MM.1S (cell line): ENCODE results near the gene RSPH1.

Source experiments
- DNase-seq: peaks from one replicate; pipeline ENCODE4 v3.0.0-alpha.2; 2015
- H2AFZ ChIP-seq: fragments of 300-600 bp; sonication (generic); 2 replicates; pipeline ENCODE4 v1.6.0; 2016; ENCODE audit warnings: antibody characterized with exemption, low read length
- H3F3A ChIP-seq: fragments of 300-600 bp; sonication (generic); 2 replicates; pipeline ENCODE4 v1.6.1; 2016; ENCODE audit warnings: mild to moderate bottlenecking, antibody characterized with exemption, low read length, moderate library complexity, mixed read lengths; ENCODE audit not compliant: insufficient read depth
- H3K27ac ChIP-seq: fragments of 300-600 bp; sonication (generic); 2 replicates; pipeline ENCODE4 v1.5.1; 2016; ENCODE audit warnings: mild to moderate bottlenecking, low read length
- H3K27me3 ChIP-seq: fragments of 300-600 bp; sonication (generic); replicated peaks from 2 replicates; pipeline ENCODE4 v1.6.0; 2016; ENCODE audit warnings: low read length; ENCODE audit not compliant: insufficient read depth
- H3K36me3 ChIP-seq: fragments of 300-600 bp; sonication (generic); replicated peaks from 2 replicates; pipeline ENCODE4 v1.6.1; 2016; ENCODE audit warnings: mild to moderate bottlenecking, low read length, mixed read lengths; ENCODE audit not compliant: insufficient read depth
- H3K4me1 ChIP-seq: fragments of 300-600 bp; sonication (generic); 2 replicates; pipeline ENCODE4 v1.6.1; 2016; ENCODE audit warnings: low read length, mixed read lengths
- H3K4me2 ChIP-seq: fragments of 300-600 bp; sonication (generic); 2 replicates; pipeline ENCODE4 v1.6.0; 2016; ENCODE audit warnings: low read depth, low read length
- H3K4me3 ChIP-seq: fragments of 300-600 bp; sonication (generic); 2 replicates; pipeline ENCODE4 v1.5.1; 2016; ENCODE audit warnings: low read length, mixed read lengths
- H3K79me2 ChIP-seq: fragments of 300-600 bp; sonication (generic); 2 replicates; pipeline ENCODE4 v1.6.1; 2016; ENCODE audit warnings: mixed run types, low read length, mixed read lengths
- H3K9ac ChIP-seq: fragments of 300-600 bp; sonication (generic); 2 replicates; pipeline ENCODE4 v1.6.1; 2016; ENCODE audit warnings: low read length, mixed read lengths
- H3K9me2 ChIP-seq: fragments of 300-600 bp; sonication (generic); replicated peaks from 2 replicates; pipeline ENCODE4 v1.6.1; 2016; ENCODE audit warnings: mild to moderate bottlenecking, low read length, mixed read lengths; ENCODE audit not compliant: insufficient read depth
- H3K9me3 ChIP-seq: fragments of 300-600 bp; sonication (generic); replicated peaks from 2 replicates; pipeline ENCODE4 v1.6.1; 2016; ENCODE audit warnings: mild to moderate bottlenecking, low read length, mixed read lengths; ENCODE audit not compliant: insufficient read depth
- H4K20me1 ChIP-seq: fragments of 300-600 bp; sonication (generic); 2 replicates; pipeline ENCODE4 v1.6.1; 2016; ENCODE audit warnings: mild to moderate bottlenecking, low read length, moderate library complexity, mixed read lengths; ENCODE audit not compliant: insufficient read depth
- EZH2 ChIP-seq: fragments of 300-600 bp; sonication (generic); optimal IDR thresholded peaks from 2 replicates; pipeline ENCODE3; 2017; ENCODE audit warnings: low read depth, mild to moderate bottlenecking, antibody characterized with exemption, low read length, mixed read lengths
- EZH2phosphoT487 ChIP-seq: fragments of 300-600 bp; sonication (generic); IDR thresholded peaks from 2 replicates; pipeline ENCODE4 v1.6.1; 2018; ENCODE audit warnings: antibody characterized with exemption, low read length
- TF ChIP-seq, protein P1 (sequence below): fragments of 300-600 bp; sonication (generic); IDR thresholded peaks from 2 replicates; pipeline ENCODE4 v1.5.1; 2016; ENCODE audit warnings: antibody characterized with exemption, low read length, mixed read lengths

RSPH1 gene

DNA sequence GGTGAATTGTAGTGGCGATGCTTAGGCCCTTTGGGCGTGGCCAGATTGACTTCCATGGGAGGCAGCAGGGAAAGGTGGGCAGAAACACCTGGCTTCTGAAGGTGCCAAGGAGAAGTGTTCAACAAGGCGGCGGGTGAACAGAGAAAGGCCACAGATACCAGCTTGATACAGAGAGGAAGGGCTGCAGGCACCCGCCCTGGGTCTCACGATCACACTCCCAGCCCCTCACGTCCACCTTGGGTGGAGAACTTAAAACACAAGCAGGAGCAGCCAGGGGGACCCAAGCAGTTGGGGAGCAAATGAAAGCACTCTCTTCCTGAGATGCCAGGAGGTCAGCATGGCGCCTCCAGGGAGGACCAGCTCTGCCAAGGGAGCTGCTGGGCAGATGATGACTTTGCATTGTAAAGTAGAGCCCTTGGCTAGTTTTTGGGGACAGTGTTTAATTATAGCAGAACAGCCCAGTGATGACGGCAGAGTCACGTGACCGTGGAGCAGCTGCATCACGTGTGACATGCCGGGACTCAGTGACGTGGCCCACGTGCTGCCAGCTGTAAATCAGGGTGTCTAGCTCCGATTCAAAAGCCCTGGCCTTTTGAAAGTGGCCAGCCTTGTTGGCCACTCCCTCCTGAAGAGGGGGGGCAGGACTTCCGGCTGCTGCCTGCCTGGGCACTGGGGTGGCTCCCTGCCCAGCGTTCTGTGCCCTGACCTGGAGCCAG is 36.6 kb upstream of the RSPH1 start:
- Histone ChIP-seq H3K79me2 (no peaks in the 10 kb centered on the region), H3K4me3 (no peak overlapping the region), H3K9me2 (no peaks in the 10 kb centered on the region), H3F3A (peaks cover 14% of the 10 kb centered on the region), H3K27ac (no peak overlapping the region), H3K4me1 (peaks cover 11% of the 10 kb centered on the region; the same call in 1 of the 2 replicates), H3K9me3 (no peaks in the 10 kb centered on the region), H4K20me1 (no peaks in the 10 kb centered on the region), H3K4me2 (no peak overlapping the region), H3K27me3 (peaks cover 66% of the 10 kb centered on the region), H2AFZ (no peak overlapping the region), H3K36me3 (no peaks in the 10 kb centered on the region), H3K9ac (no peak overlapping the region)
- no peak for DNase-seq
- no peak for TF ChIP-seq EZH2phosphoT487
- TF ChIP-seq, protein P1, sequence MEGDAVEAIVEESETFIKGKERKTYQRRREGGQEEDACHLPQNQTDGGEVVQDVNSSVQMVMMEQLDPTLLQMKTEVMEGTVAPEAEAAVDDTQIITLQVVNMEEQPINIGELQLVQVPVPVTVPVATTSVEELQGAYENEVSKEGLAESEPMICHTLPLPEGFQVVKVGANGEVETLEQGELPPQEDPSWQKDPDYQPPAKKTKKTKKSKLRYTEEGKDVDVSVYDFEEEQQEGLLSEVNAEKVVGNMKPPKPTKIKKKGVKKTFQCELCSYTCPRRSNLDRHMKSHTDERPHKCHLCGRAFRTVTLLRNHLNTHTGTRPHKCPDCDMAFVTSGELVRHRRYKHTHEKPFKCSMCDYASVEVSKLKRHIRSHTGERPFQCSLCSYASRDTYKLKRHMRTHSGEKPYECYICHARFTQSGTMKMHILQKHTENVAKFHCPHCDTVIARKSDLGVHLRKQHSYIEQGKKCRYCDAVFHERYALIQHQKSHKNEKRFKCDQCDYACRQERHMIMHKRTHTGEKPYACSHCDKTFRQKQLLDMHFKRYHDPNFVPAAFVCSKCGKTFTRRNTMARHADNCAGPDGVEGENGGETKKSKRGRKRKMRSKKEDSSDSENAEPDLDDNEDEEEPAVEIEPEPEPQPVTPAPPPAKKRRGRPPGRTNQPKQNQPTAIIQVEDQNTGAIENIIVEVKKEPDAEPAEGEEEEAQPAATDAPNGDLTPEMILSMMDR, result no peak
- TF ChIP-seq EZH2, result no peak

DNA sequence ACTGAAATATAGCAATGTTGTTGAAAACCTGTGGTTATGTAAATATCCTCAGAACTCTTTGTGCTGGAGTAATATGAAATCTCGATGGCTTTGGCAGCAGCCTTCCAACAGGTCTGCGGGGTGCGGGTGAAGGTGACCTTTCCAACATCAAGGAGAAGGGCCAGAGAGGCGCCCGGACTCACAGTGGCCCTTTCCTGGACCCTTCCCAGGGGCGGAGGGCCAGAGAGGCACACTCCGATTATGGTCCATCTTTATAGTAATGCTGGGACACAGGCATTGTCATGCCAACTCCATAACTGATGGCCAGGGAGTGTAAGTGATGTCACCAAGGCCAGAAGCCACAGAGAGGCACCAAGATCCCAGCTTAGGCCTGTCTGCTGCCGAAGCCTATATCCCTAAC is 35.7 kb upstream of the RSPH1 start:
- H3K9ac ChIP-seq, result no peak overlapping the region
- no peaks in the 10 kb centered on the region for H4K20me1 ChIP-seq
- no peak overlapping the region for H3K4me3 ChIP-seq
- H3K4me2 ChIP-seq, result no peak overlapping the region
- no peak overlapping the region for H2AFZ ChIP-seq
- no peaks in the 10 kb centered on the region for H3K9me2 ChIP-seq
- H3F3A ChIP-seq, result peaks cover 22% of the 10 kb centered on the region
- no peak for TF ChIP-seq EZH2
- TF ChIP-seq, protein P1, result no peak
- no peak for TF ChIP-seq EZH2phosphoT487
- DNase-seq, result no peak
- no peaks in the 10 kb centered on the region for H3K36me3 ChIP-seq
- no peak overlapping the region for H3K27ac ChIP-seq
- no peaks in the 10 kb centered on the region for H3K79me2 ChIP-seq
- H3K4me1 ChIP-seq, result peaks cover 20% of the 10 kb centered on the region
- H3K27me3 ChIP-seq, result peaks cover 63% of the 10 kb centered on the region
- H3K9me3 ChIP-seq, result no peaks in the 10 kb centered on the region

DNA sequence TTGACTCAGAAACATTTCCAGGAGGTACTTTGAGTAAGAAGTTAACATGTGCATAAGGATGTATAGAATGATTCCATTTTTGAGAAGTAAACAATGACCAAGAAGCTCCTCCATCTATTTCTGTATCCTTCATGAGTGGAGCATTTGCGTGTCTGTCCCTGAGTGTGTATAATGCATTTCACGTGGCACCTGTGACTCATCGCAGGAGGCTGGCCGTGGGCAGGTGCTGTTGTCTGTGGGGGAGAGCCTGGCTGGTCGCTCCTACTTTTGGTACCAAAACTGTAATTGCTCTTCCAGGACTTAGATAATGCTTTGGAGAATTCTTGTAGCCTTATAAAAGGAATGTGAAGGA is 34.1 kb upstream of the RSPH1 start:
- no peak overlapping the region for H3K4me2 ChIP-seq
- no peaks in the 10 kb centered on the region for H3K79me2 ChIP-seq
- no peaks in the 10 kb centered on the region for H3K9me3 ChIP-seq
- no peak overlapping the region for H2AFZ ChIP-seq
- no peaks in the 10 kb centered on the region for H4K20me1 ChIP-seq
- no peaks in the 10 kb centered on the region for H3K9me2 ChIP-seq
- H3K4me1 ChIP-seq, result peaks cover 36% of the 10 kb centered on the region
- no peaks in the 10 kb centered on the region for H3K36me3 ChIP-seq
- H3K27me3 ChIP-seq, result peaks cover 54% of the 10 kb centered on the region
- no peak overlapping the region for H3K27ac ChIP-seq
- no peak overlapping the region for H3K9ac ChIP-seq
- H3F3A ChIP-seq, result peaks cover 28% of the 10 kb centered on the region
- no peak for TF ChIP-seq EZH2
- TF ChIP-seq, protein P1, result no peak
- no peak for TF ChIP-seq EZH2phosphoT487
- H3K4me3 ChIP-seq, result no peak overlapping the region
- DNase-seq, result no peak
